Fibroblast of lung (primary cell): ENCODE results near the gene ZNF581.

ENCODE experiments used
- CTCF ChIP-seq, 2 donors: IDR thresholded peaks in 1 of 2; conservative IDR thresholded peaks in 1 of 2; 1 replicate in 1 of 2; 2 replicates in 1 of 2; pipeline ENCODE4 v1.5.1; 2011 to 2012; ENCODE audit warnings: low read length in 2 of 2, control low read depth in 1 of 2, inconsistent platforms in 1 of 2, low read depth in 1 of 2, mild to moderate bottlenecking in 1 of 2
- EZH2 ChIP-seq: IDR thresholded peaks from 2 replicates; pipeline ENCODE4 v1.5.1; 2012; ENCODE audit warnings: low read length, control low read depth, mild to moderate bottlenecking; ENCODE audit errors: missing control alignments

GRCh38 chr19:55606817-55607216, 36.6 kb upstream of the ZNF581 start:
- no peak for TF ChIP-seq CTCF (conservative IDR thresholded peaks at IDR 0.05 in 1 of 2, IDR thresholded peaks at IDR 0.05 in 1 of 2; ENCODE audit: low read depth in 1 of 2, low read length in 2 of 2)
- no peak for TF ChIP-seq EZH2
